VCaP (cell line): Measurements from ENCODE around the gene ZNF211.

Source experiments
- H3K27ac ChIP-seq: fragments of 450-650 bp; 2 replicates; pipeline ENCODE4 v1.5.1; 2017
- CTCF ChIP-seq: fragments of 450-650 bp; conservative IDR thresholded peaks from 2 replicates; pipeline ENCODE4 v1.5.1; 2017; ENCODE audit warnings: mild to moderate bottlenecking, moderate library complexity

ZNF211 gene

GRCh38 chr19:57656346-57656745 is 23.4 kb downstream of the ZNF211 start:
- H3K27ac ChIP-seq: no peak overlapping the region
- TF ChIP-seq CTCF: no peak

- H3K27ac ChIP-seq: peak overlapping the region; percentile 66
- TF ChIP-seq CTCF: no peak
Measured at GRCh38 chr19:57664269-57665127, 31.5 kb downstream of the ZNF211 start.

- H3K27ac ChIP-seq: no peak overlapping the region; the same call in 1 of the 2 replicates
Measured at GRCh38 chr19:57665261-57665806, 32.4 kb downstream of the ZNF211 start.

GRCh38 chr19:57667228-57667627 is 34.3 kb downstream of the ZNF211 start:
- no peak for TF ChIP-seq CTCF
- H3K27ac ChIP-seq: no peak overlapping the region

More at GRCh38 chr19:57665261-57665806, 32.4 kb downstream of the ZNF211 start:
- no peak for TF ChIP-seq CTCF

- no peak for TF ChIP-seq CTCF
- no peak within 1 kb of the TSS for H3K27ac ChIP-seq
Measured at GRCh38 chr19:57668635-57669034, 35.7 kb downstream of the ZNF211 start, which contains the start of gene ZSCAN4. TSS of gene ZSCAN4 (plus strand) at chr19:57668935. CDS start at chr19:57676146, 7,211 bp downstream.

- no peak for TF ChIP-seq CTCF
- no peak overlapping the region for H3K27ac ChIP-seq
Measured at GRCh38 chr19:57671124-57671895, 38.3 kb downstream of the ZNF211 start.

- no peak overlapping the region for H3K27ac ChIP-seq
- no peak for TF ChIP-seq CTCF
Measured at GRCh38 chr19:57672466-57672865, 39.5 kb downstream of the ZNF211 start.
